Rectal smooth muscle tissue (tissue), 1 donor: ENCODE results near the gene C1QTNF9B.
"Not testable (repeated sequence)": the region's sequence is repeated elsewhere in the genome, so short reads cannot be mapped to it uniquely, and the experiment has no call there.

Experiments used
- H3K27ac ChIP-seq: one replicate; pipeline ENCODE4 v1.7.0; 2013; ENCODE audit warnings: low read depth, low read length, inconsistent platforms
- H3K27me3 ChIP-seq: one replicate; pipeline ENCODE4 v1.7.0; 2013; ENCODE audit warnings: low read length; ENCODE audit not compliant: control insufficient read depth, insufficient read depth
- H3K36me3 ChIP-seq: one replicate; pipeline ENCODE4 v1.7.0; 2013; ENCODE audit warnings: low read length; ENCODE audit not compliant: control insufficient read depth, insufficient read depth
- H3K4me1 ChIP-seq: one replicate; pipeline ENCODE4 v1.7.0; 2013; ENCODE audit warnings: low read length; ENCODE audit not compliant: control insufficient read depth, insufficient read depth
- H3K4me3 ChIP-seq: one replicate; pipeline ENCODE4 v1.7.0; 2013; ENCODE audit warnings: low read length
- H3K9ac ChIP-seq: one replicate; pipeline ENCODE4 v1.7.0; 2013; ENCODE audit warnings: low read length

The C1QTNF9B gene

GRCh38 chr13:23888658-23889614 is 8.4 kb downstream of the C1QTNF9B start, which contains the start of gene MIPEP:
Gene MIPEP, minus strand, starts transcription at chr13:23889400. Its CDS starts 80 bp downstream, at chr13:23889320.
- peaks cover 3% of the 10 kb centered on the region for H3K36me3 ChIP-seq
- peak within 1 kb of the TSS; percentile 91 for H3K4me3 ChIP-seq
- H3K27ac ChIP-seq: peak within 1 kb of the TSS; percentile 79
- H3K4me1 ChIP-seq: peaks cover 6% of the 10 kb centered on the region
- H3K9ac ChIP-seq: peak within 1 kb of the TSS; percentile 51
- no peaks in the 10 kb centered on the region for H3K27me3 ChIP-seq

- H3K36me3 ChIP-seq, H3K27me3 ChIP-seq, H3K4me3 ChIP-seq, H3K9ac ChIP-seq, H3K4me1 ChIP-seq, H3K27ac ChIP-seq: not testable (repeated sequence)
Measured at GRCh38 chr13:23884361-23884760, 12.9 kb downstream of the C1QTNF9B start.

- no peak overlapping the region for H3K9ac ChIP-seq
- peaks cover 4% of the 10 kb centered on the region for H3K36me3 ChIP-seq
- peaks cover 4% of the 10 kb centered on the region for H3K4me1 ChIP-seq
- no peaks in the 10 kb centered on the region for H3K27me3 ChIP-seq
- H3K4me3 ChIP-seq: no peak overlapping the region
- H3K27ac ChIP-seq: no peak overlapping the region
Measured at GRCh38 chr13:23883255-23883654, 14.0 kb downstream of the C1QTNF9B start.

GRCh38 chr13:23881402-23881800 is 15.9 kb downstream of the C1QTNF9B start:
- not testable (repeated sequence) for H3K27me3 ChIP-seq, H3K9ac ChIP-seq

GRCh38 chr13:23880493-23881401 is 16.6 kb downstream of the C1QTNF9B start:
- H3K4me3 ChIP-seq, H3K4me1 ChIP-seq, H3K27ac ChIP-seq, H3K36me3 ChIP-seq, H3K27me3 ChIP-seq, H3K9ac ChIP-seq: not testable (repeated sequence)

More at GRCh38 chr13:23881402-23881800, 15.9 kb downstream of the C1QTNF9B start:
- not testable (repeated sequence) for H3K4me3 ChIP-seq, H3K27ac ChIP-seq, H3K36me3 ChIP-seq, H3K4me1 ChIP-seq

- peaks cover 2% of the 10 kb centered on the region for H3K36me3 ChIP-seq
- H3K4me3 ChIP-seq: no peak overlapping the region
- no peak overlapping the region for H3K27ac ChIP-seq
- no peaks in the 10 kb centered on the region for H3K27me3 ChIP-seq
- H3K4me1 ChIP-seq: no peaks in the 10 kb centered on the region
- no peak overlapping the region for H3K9ac ChIP-seq
Measured at GRCh38 chr13:23877286-23877685, 20.0 kb downstream of the C1QTNF9B start.

GRCh38 chr13:23876265-23876664 is 21.0 kb downstream of the C1QTNF9B start:
- no peak overlapping the region for H3K27ac ChIP-seq
- no peaks in the 10 kb centered on the region for H3K27me3 ChIP-seq
- no peaks in the 10 kb centered on the region for H3K4me1 ChIP-seq
- no peak overlapping the region for H3K4me3 ChIP-seq
- no peak overlapping the region for H3K9ac ChIP-seq
- peaks cover 2% of the 10 kb centered on the region for H3K36me3 ChIP-seq

- Histone ChIP-seq H3K27me3 (no peaks in the 10 kb centered on the region), H3K36me3 (no peaks in the 10 kb centered on the region), H3K4me3 (no peak overlapping the region), H3K27ac (no peak overlapping the region), H3K9ac (no peak overlapping the region), H3K4me1 (no peaks in the 10 kb centered on the region)
Measured at GRCh38 chr13:23871616-23872220, 25.6 kb downstream of the C1QTNF9B start.

- no peak overlapping the region for H3K27ac ChIP-seq
- H3K36me3 ChIP-seq: no peaks in the 10 kb centered on the region
- no peak overlapping the region for H3K4me3 ChIP-seq
- no peak overlapping the region for H3K9ac ChIP-seq
- no peaks in the 10 kb centered on the region for H3K27me3 ChIP-seq
- H3K4me1 ChIP-seq: no peaks in the 10 kb centered on the region
Measured at GRCh38 chr13:23870356-23871140, 26.8 kb downstream of the C1QTNF9B start.

GRCh38 chr13:23868521-23868920 is 28.8 kb downstream of the C1QTNF9B start:
- Histone ChIP-seq H3K4me1 (no peaks in the 10 kb centered on the region), H3K4me3 (no peak overlapping the region), H3K36me3 (no peaks in the 10 kb centered on the region), H3K9ac (no peak overlapping the region), H3K27ac (no peak overlapping the region), H3K27me3 (no peaks in the 10 kb centered on the region)

GRCh38 chr13:23867027-23867491 is 30.2 kb downstream of the C1QTNF9B start:
- Histone ChIP-seq H3K9ac (no peak overlapping the region), H3K27ac (no peak overlapping the region), H3K4me3 (no peak overlapping the region), H3K4me1 (no peaks in the 10 kb centered on the region), H3K36me3 (no peaks in the 10 kb centered on the region), H3K27me3 (no peaks in the 10 kb centered on the region)
